Mesenchymal stem cell (in vitro differentiated cells and primary cell): ENCODE data around the gene UGT1A9.

Experiments used
- DNase-seq: peaks from one replicate; pipeline ENCODE4 v3.0.0-alpha.2; 2013
- H2AFZ ChIP-seq: one replicate; pipeline ENCODE4 v1.6.1; 2013; ENCODE audit warnings: low read depth, mild to moderate bottlenecking, control low read depth, inconsistent platforms, low read length, moderate library complexity
- H2AK5ac ChIP-seq: 2 replicates; pipeline ENCODE4 v1.6.1; 2013; ENCODE audit warnings: low read length, moderate library complexity, mild to moderate bottlenecking, inconsistent platforms; ENCODE audit not compliant: severe bottlenecking
- H2BK120ac ChIP-seq: one replicate; pipeline ENCODE4 v1.6.1; 2013; ENCODE audit warnings: low read depth, mild to moderate bottlenecking, inconsistent platforms, low read length, moderate library complexity
- H2BK12ac ChIP-seq, 2 experiments: one replicate each; pipeline ENCODE4 v1.6.1; 2013; ENCODE audit warnings: inconsistent platforms in 2 of 2, low read length in 2 of 2, mild to moderate bottlenecking in 2 of 2, moderate library complexity in 2 of 2, control low read depth in 1 of 2
- H2BK15ac ChIP-seq: one replicate; pipeline ENCODE4 v1.6.1; 2013; ENCODE audit warnings: mild to moderate bottlenecking, low read depth, inconsistent platforms; ENCODE audit not compliant: poor library complexity, severe bottlenecking
- H2BK5ac ChIP-seq: 2 replicates; pipeline ENCODE4 v1.6.1; 2013; ENCODE audit warnings: low read depth, mild to moderate bottlenecking, low read length, control low read depth, inconsistent platforms; ENCODE audit not compliant: poor library complexity, severe bottlenecking
- H3K14ac ChIP-seq, 2 experiments: one replicate each; pipeline ENCODE4 v1.6.1; 2013; ENCODE audit warnings: inconsistent platforms in 2 of 2, low read length in 2 of 2, control low read depth in 1 of 2, mild to moderate bottlenecking in 1 of 2, moderate library complexity in 1 of 2
- H3K18ac ChIP-seq, 2 experiments: one replicate each; pipeline ENCODE4 v1.6.1; 2013; ENCODE audit warnings: inconsistent platforms in 2 of 2, low read length in 2 of 2, control low read depth in 1 of 2, low read depth in 1 of 2, mild to moderate bottlenecking in 1 of 2
- H3K23ac ChIP-seq, 2 experiments: one replicate each; pipeline ENCODE4 v1.6.1; 2013; ENCODE audit warnings: inconsistent platforms in 2 of 2, low read length in 2 of 2, mild to moderate bottlenecking in 2 of 2, moderate library complexity in 2 of 2, control low read depth in 1 of 2
- H3K27ac ChIP-seq: 2 replicates; pipeline ENCODE4 v1.5.1; 2013; ENCODE audit warnings: mild to moderate bottlenecking, moderate library complexity, low read length, control low read depth, inconsistent platforms; ENCODE audit not compliant: poor library complexity, severe bottlenecking
- H3K27me3 ChIP-seq, 2 experiments: 2 replicates each; pipeline versions ENCODE4 v1.6.1 to v1.7.0; 2013; ENCODE audit warnings: low read length in 2 of 2, mild to moderate bottlenecking in 2 of 2, moderate library complexity in 2 of 2, control low read depth in 1 of 2, inconsistent platforms in 1 of 2; ENCODE audit not compliant: control insufficient read depth in 1 of 2, insufficient read depth in 1 of 2
- H3K36me3 ChIP-seq, 2 experiments: 2 replicates each; pipeline versions ENCODE4 v1.6.1 to v1.7.0; 2013; ENCODE audit warnings: low read length in 2 of 2, control low read depth in 1 of 2, inconsistent platforms in 1 of 2, low read depth in 1 of 2, mild to moderate bottlenecking in 1 of 2; ENCODE audit not compliant: insufficient read depth in 2 of 2, control insufficient read depth in 1 of 2
- H3K4ac ChIP-seq, 2 experiments: one replicate each; pipeline ENCODE4 v1.6.1; 2013; ENCODE audit warnings: inconsistent platforms in 2 of 2, low read length in 2 of 2, mild to moderate bottlenecking in 2 of 2, moderate library complexity in 2 of 2, control low read depth in 1 of 2, low read depth in 1 of 2
- H3K4me1 ChIP-seq: 2 replicates; pipeline ENCODE4 v1.6.1; 2013; ENCODE audit warnings: low read depth, low read length, control low read depth; ENCODE audit not compliant: control insufficient read depth, insufficient read depth
- H3K4me2 ChIP-seq: 2 replicates; pipeline ENCODE4 v1.6.1; 2013; ENCODE audit warnings: low read length, mild to moderate bottlenecking, inconsistent platforms; ENCODE audit not compliant: poor library complexity, severe bottlenecking
- H3K4me3 ChIP-seq, 2 experiments: 2 replicates each; pipeline versions ENCODE4 v1.5.1 to v1.7.0; 2013; ENCODE audit warnings: low read length in 2 of 2, mild to moderate bottlenecking in 2 of 2, control low read depth in 1 of 2, low read depth in 1 of 2; ENCODE audit not compliant: insufficient read depth in 1 of 2
- H3K79me1 ChIP-seq: replicated peaks from 2 replicates; pipeline ENCODE4 v1.6.1; 2013; ENCODE audit warnings: mild to moderate bottlenecking, control low read depth, low read length, inconsistent platforms; ENCODE audit not compliant: poor library complexity, severe bottlenecking
- H3K9ac ChIP-seq: 2 replicates; pipeline ENCODE4 v1.7.0; 2013; ENCODE audit warnings: mild to moderate bottlenecking, low read length, moderate library complexity
- H3K9me3 ChIP-seq: 2 replicates; pipeline ENCODE4 v1.7.0; 2013; ENCODE audit warnings: mild to moderate bottlenecking, low read length; ENCODE audit not compliant: control insufficient read depth
- H4K8ac ChIP-seq: one replicate; pipeline ENCODE4 v1.6.1; 2013; ENCODE audit warnings: inconsistent platforms, mild to moderate bottlenecking, low read length, moderate library complexity
- H4K91ac ChIP-seq: one replicate; pipeline ENCODE4 v1.6.1; 2013; ENCODE audit warnings: mild to moderate bottlenecking, low read length, inconsistent platforms
- WGBS: methylation state at CpG from one replicate; pipeline ENCODE4 v1.1.7; 2013; ENCODE audit warnings: mixed read lengths; 5-methylcytosine and 5-hydroxymethylcytosine counted together

Gene UGT1A9

GRCh38 chr2:233802132-233802815 is 130.6 kb downstream of the UGT1A9 start:
- no peak overlapping the region for H2AK5ac ChIP-seq
- no peak overlapping the region for H3K4me2 ChIP-seq
- H3K4ac ChIP-seq, result no peak overlapping the region
- H2BK120ac ChIP-seq, result no peak overlapping the region
- no peak overlapping the region for H3K9ac ChIP-seq
- H4K91ac ChIP-seq, result no peak overlapping the region
- no peaks in the 10 kb centered on the region for H3K36me3 ChIP-seq
- H2AFZ ChIP-seq, result no peak overlapping the region
- H4K8ac ChIP-seq, result no peak overlapping the region
- H3K4me3 ChIP-seq, result no peak overlapping the region
- no peak overlapping the region for H2BK5ac ChIP-seq
- peaks cover 33 to 51% of the 10 kb centered on the region in 2 experiments for H3K27me3 ChIP-seq
- no peaks in the 10 kb centered on the region for H3K4me1 ChIP-seq
- no peak overlapping the region for H2BK15ac ChIP-seq
- WGBS, result 27% methylated on average over 2 of the region's 3 CpGs
- H3K79me1 ChIP-seq, result no peaks in the 10 kb centered on the region
- no peaks in the 10 kb centered on the region for H3K9me3 ChIP-seq
- H3K14ac ChIP-seq, result no peak overlapping the region
- no peak for DNase-seq
- no peak overlapping the region for H3K23ac ChIP-seq
- H3K27ac ChIP-seq, result no peak overlapping the region
- H2BK12ac ChIP-seq, result no peak overlapping the region
- no peak overlapping the region for H3K18ac ChIP-seq

GRCh38 chr2:233803292-233803911 is 131.7 kb downstream of the UGT1A9 start:
- peaks cover 43 to 59% of the 10 kb centered on the region in 2 experiments for H3K27me3 ChIP-seq
- no peaks in the 10 kb centered on the region for H3K9me3 ChIP-seq
- H4K91ac ChIP-seq, result no peak overlapping the region
- no peak overlapping the region for H2BK120ac ChIP-seq
- H3K23ac ChIP-seq, result no peak overlapping the region
- no peak overlapping the region for H2BK15ac ChIP-seq
- no peak overlapping the region for H4K8ac ChIP-seq
- 37% methylated on average over 2 of the region's 2 CpGs for WGBS
- H3K27ac ChIP-seq, result no peak overlapping the region
- no peak overlapping the region for H2BK12ac ChIP-seq
- no peak for DNase-seq
- no peaks in the 10 kb centered on the region for H3K79me1 ChIP-seq
- H3K18ac ChIP-seq, result no peak overlapping the region
- H3K4me3 ChIP-seq, result no peak overlapping the region
- H2AFZ ChIP-seq, result no peak overlapping the region
- no peak overlapping the region for H3K4ac ChIP-seq
- no peaks in the 10 kb centered on the region for H3K36me3 ChIP-seq
- H2BK5ac ChIP-seq, result no peak overlapping the region
- H2AK5ac ChIP-seq, result no peak overlapping the region
- H3K9ac ChIP-seq, result no peak overlapping the region
- no peaks in the 10 kb centered on the region for H3K4me1 ChIP-seq
- H3K4me2 ChIP-seq, result no peak overlapping the region
- H3K14ac ChIP-seq, result no peak overlapping the region

- no peak overlapping the region for H3K18ac ChIP-seq
- peaks cover 46 to 60% of the 10 kb centered on the region in 2 experiments for H3K27me3 ChIP-seq
- H2BK5ac ChIP-seq, result no peak overlapping the region
- H3K23ac ChIP-seq, result no peak overlapping the region
- no peak overlapping the region for H3K14ac ChIP-seq
- no peak overlapping the region for H2BK12ac ChIP-seq
- no peak for DNase-seq
- H3K4me1 ChIP-seq, result no peaks in the 10 kb centered on the region
- no peaks in the 10 kb centered on the region for H3K9me3 ChIP-seq
- H3K79me1 ChIP-seq, result no peaks in the 10 kb centered on the region
- H3K27ac ChIP-seq, result no peak overlapping the region
- H3K4me3 ChIP-seq, result no peak overlapping the region
- no peak overlapping the region for H4K91ac ChIP-seq
- H2BK15ac ChIP-seq, result no peak overlapping the region
- H3K4ac ChIP-seq, result no peak overlapping the region
- H4K8ac ChIP-seq, result no peak overlapping the region
- no peak overlapping the region for H3K4me2 ChIP-seq
- no peak overlapping the region for H3K9ac ChIP-seq
- no peak overlapping the region for H2BK120ac ChIP-seq
- H2AK5ac ChIP-seq, result no peak overlapping the region
- H3K36me3 ChIP-seq, result no peaks in the 10 kb centered on the region
- WGBS, result 64% methylated on average over 8 of the region's 8 CpGs
- H2AFZ ChIP-seq, result no peak overlapping the region
Measured at GRCh38 chr2:233803994-233804393, 132.3 kb downstream of the UGT1A9 start.

GRCh38 chr2:233807215-233807865 is 135.6 kb downstream of the UGT1A9 start:
- no peaks in the 10 kb centered on the region for H3K4me1 ChIP-seq
- H3K4ac ChIP-seq, result no peak overlapping the region
- H2BK15ac ChIP-seq, result no peak overlapping the region
- H3K27ac ChIP-seq, result no peak overlapping the region
- H2AFZ ChIP-seq, result no peak overlapping the region
- no peaks in the 10 kb centered on the region for H3K9me3 ChIP-seq
- H4K91ac ChIP-seq, result no peak overlapping the region
- no peak overlapping the region for H4K8ac ChIP-seq
- H2BK5ac ChIP-seq, result no peak overlapping the region
- H3K79me1 ChIP-seq, result no peaks in the 10 kb centered on the region
- H3K18ac ChIP-seq, result no peak overlapping the region
- peaks cover 0 to 3% of the 10 kb centered on the region in 2 experiments for H3K36me3 ChIP-seq
- no peak overlapping the region for H3K23ac ChIP-seq
- H2AK5ac ChIP-seq, result no peak overlapping the region
- DNase-seq, result no peak
- H3K4me3 ChIP-seq, result no peak overlapping the region
- no peak overlapping the region for H3K9ac ChIP-seq
- H3K27me3 ChIP-seq, result peaks cover 59 to 69% of the 10 kb centered on the region in 2 experiments
- H3K14ac ChIP-seq, result no peak overlapping the region
- WGBS, result 81% methylated on average over 12 of the region's 12 CpGs
- H3K4me2 ChIP-seq, result no peak overlapping the region
- no peak overlapping the region for H2BK12ac ChIP-seq
- no peak overlapping the region for H2BK120ac ChIP-seq
